Transverse colon (tissue), 4 donors: ENCODE data around the gene UBE2E1. TPM values are rescaled to one million over a fixed set of nuclear protein-coding genes. Genes with fewer than 3 reads are reported as not detected.

Source experiments
- DNase-seq: peaks from one replicate; pipeline ENCODE4 v3.0.0-alpha.2; 2019
- H3K27ac ChIP-seq, 4 donors: fragments of 200-600 bp; sonication (generic); 2 replicates each; pipeline ENCODE4 v1.5.1; 2016 to 2018; ENCODE audit warnings: inconsistent platforms in 4 of 4
- H3K27me3 ChIP-seq: fragments of 200-600 bp; sonication (generic); 2 replicates; pipeline ENCODE4 v1.5.1; 2017; ENCODE audit warnings: inconsistent platforms
- H3K36me3 ChIP-seq, 4 donors: fragments of 200-600 bp; sonication (generic); 2 replicates each; pipeline ENCODE4 v1.5.1; 2017 to 2019; ENCODE audit warnings: inconsistent platforms in 4 of 4
- H3K4me1 ChIP-seq, 4 donors: fragments of 200-600 bp; sonication (generic); 2 replicates each; pipeline ENCODE4 v1.5.1; 2017 to 2020; ENCODE audit warnings: inconsistent platforms in 4 of 4
- H3K4me3 ChIP-seq, 4 donors: fragments of 200-600 bp; sonication (generic); 1 replicate in 1 of 4; 2 replicates in 3 of 4; pipeline versions ENCODE4 v1.5.1 to v1.6.1; 2017 to 2019; ENCODE audit warnings: inconsistent platforms in 4 of 4
- H3K9me3 ChIP-seq, 2 donors: fragments of 200-600 bp; sonication (generic); 2 replicates each; pipeline ENCODE4 v1.5.1; 2017 to 2019; ENCODE audit warnings: inconsistent platforms in 2 of 2
- CTCF ChIP-seq, 5 experiments: fragments of 200-600 bp in 3 of 5; fragments of 450-650 bp in 2 of 5; sonication (generic) in 3 of 5; IDR thresholded peaks; 1 replicate in 2 of 5; 2 replicates in 3 of 5; pipeline ENCODE4 v1.5.1; 2016 to 2017; ENCODE audit warnings: antibody characterized with exemption in 5 of 5, inconsistent platforms in 3 of 5, mild to moderate bottlenecking in 2 of 5, moderate library complexity in 1 of 5
- EP300 ChIP-seq: sonication (generic); formaldehyde crosslinking; IDR thresholded peaks from one replicate; pipeline ENCODE4 v1.6.1; 2017; ENCODE audit warnings: antibody characterized with exemption, low read depth
- POLR2A ChIP-seq: fragments of 450-650 bp; IDR thresholded peaks from one replicate; pipeline ENCODE4 v1.6.1; 2016; ENCODE audit warnings: antibody characterized with exemption, mild to moderate bottlenecking, moderate library complexity
- POLR2AphosphoS5 ChIP-seq, 3 donors: sonication (generic); formaldehyde crosslinking; IDR thresholded peaks; one replicate each; pipeline ENCODE4 v1.6.1; 2016; ENCODE audit warnings: antibody characterized with exemption in 3 of 3
- WGBS, 2 donors: methylation state at CpG; one replicate each; pipeline ENCODE4 v1.1.5; 2018; ENCODE audit warnings: low coverage in 1 of 2; 5-methylcytosine and 5-hydroxymethylcytosine counted together
- in situ Hi-C, 4 donors: fragments of 200-750 bp; cut with MboI; loops; one replicate each; pipeline versions ENCODE4 v1.15.0 to v1.15.1; 2017; ENCODE audit warnings: low sequenced_read_pairs in 3 of 4, low pct_ligation_motif_present in 1 of 4, low pct_unique_long_range_greater_than_20kb in 1 of 4
- intact Hi-C: fragments of 100-400 bp; cut with DNase I; formaldehyde crosslinking; loops from one replicate; pipeline ENCODE4 v1.15.1; 2023; ENCODE audit warnings: low total_unique reads
- total RNA-seq, 4 donors: library from RNA; depleted of rRNA; stranded (reverse); fragments of >200 nt; gene quantifications; one replicate each; pipeline ENCODE4 v1.1.0, GENCODE V29; 2016

Gene UBE2E1
- total RNA-seq: 100 to 1,000 TPM in 1 of 4 donors, 10 to 100 TPM in 3; 62.0 to 109 (median 76.9) TPM

DNA sequence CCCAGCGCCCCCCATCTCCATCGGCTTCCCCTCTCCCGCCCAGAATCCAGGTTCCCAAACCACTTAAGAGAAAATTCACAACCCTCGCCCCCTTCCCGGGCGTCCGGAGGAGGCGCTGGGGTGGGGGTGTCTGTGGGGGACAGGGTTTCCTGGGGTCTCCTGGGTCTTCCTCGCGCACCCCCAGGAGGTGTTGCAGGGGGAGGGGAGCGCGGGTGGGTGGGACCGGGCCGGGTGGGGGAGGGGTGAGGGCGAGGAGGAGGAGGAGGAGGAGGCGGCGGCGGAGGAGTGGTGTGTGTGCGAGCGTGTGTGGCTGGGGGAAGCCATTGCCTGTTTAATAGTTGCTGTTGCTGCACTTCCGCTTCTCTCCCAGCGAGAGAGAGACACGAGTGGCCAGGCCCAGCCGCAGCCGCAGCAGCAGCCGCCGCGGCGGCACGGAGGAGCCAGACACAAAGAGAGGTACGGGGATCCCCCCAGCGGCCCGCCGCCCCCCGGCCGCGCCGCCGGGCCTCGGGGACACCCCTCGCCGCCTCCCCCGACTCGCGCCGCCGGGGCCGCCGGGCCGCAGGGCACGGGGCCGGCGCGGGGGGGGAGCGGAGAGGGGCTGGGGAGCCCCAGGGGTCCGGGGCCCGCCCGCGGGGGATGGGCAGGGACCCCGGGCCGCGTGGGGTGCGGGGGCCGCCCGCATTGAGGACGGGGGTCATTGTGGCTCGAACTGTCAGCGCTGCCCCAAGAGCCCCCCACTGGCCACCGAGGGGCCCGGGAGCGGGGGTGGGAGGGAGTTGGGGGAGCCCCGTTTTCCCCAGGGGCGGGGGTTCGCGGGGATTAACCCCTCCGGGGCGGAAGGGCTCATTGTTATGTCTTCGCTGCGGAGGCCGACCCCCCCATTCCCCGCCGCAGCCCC is at the start of gene UBE2E1:
UBE2E1 (plus strand) TSS at position 323 of the 901 bp plus-strand sequence. CDS start 1,315 bp downstream, outside the sequence.
- no peaks in the 10 kb centered on the region for H3K27me3 ChIP-seq
- 0% methylated on average over 3 to 29 of the region's 82 CpGs for WGBS, 2 donors

GRCh38 chr3:23756206-23756840 is 49.4 kb upstream of the UBE2E1 start:
- Histone ChIP-seq H3K4me3 (no peak overlapping the region), H3K27ac (no peak overlapping the region), H3K36me3 (no peaks in the 10 kb centered on the region), H3K4me1 (no peaks in the 10 kb centered on the region), H3K9me3 (no peaks in the 10 kb centered on the region), H3K27me3 (no peaks in the 10 kb centered on the region)
- no peak for DNase-seq
- in situ Hi-C loops: no loop called here
- intact Hi-C loops: no loop called here
- TF ChIP-seq CTCF (IDR thresholded peaks at IDR 0.05): no peak
- TF ChIP-seq EP300: no peak
- no peak for TF ChIP-seq POLR2AphosphoS5 (IDR thresholded peaks at IDR 0.05)
- WGBS, 2 donors: 67 to 83% methylated on average over 3 of the region's 3 CpGs

More for the DNA sequence above, at the start of gene UBE2E1:
- no peaks in the 10 kb centered on the region for H3K36me3 ChIP-seq
- peak within 1 kb of the TSS; percentile 86 to 95 (median 88) for H3K27ac ChIP-seq
- H3K4me1 ChIP-seq: peaks cover 17 to 48% (median 29%) of the 10 kb centered on the region in 4 donors
- in situ Hi-C loops (no loop called here), intact Hi-C loops (no loop called here)
- no peaks in the 10 kb centered on the region for H3K9me3 ChIP-seq
- TF ChIP-seq POLR2AphosphoS5 (IDR thresholded peaks at IDR 0.05) (peak; percentile 18 to 61 (median 57)), EP300 (no peak), CTCF (IDR thresholded peaks at IDR 0.05) (no peak), POLR2A (peak; percentile 46)
- peak within 1 kb of the TSS; percentile 89 to 98 (median 97) for H3K4me3 ChIP-seq
- peak; percentile 76 for DNase-seq

DNA sequence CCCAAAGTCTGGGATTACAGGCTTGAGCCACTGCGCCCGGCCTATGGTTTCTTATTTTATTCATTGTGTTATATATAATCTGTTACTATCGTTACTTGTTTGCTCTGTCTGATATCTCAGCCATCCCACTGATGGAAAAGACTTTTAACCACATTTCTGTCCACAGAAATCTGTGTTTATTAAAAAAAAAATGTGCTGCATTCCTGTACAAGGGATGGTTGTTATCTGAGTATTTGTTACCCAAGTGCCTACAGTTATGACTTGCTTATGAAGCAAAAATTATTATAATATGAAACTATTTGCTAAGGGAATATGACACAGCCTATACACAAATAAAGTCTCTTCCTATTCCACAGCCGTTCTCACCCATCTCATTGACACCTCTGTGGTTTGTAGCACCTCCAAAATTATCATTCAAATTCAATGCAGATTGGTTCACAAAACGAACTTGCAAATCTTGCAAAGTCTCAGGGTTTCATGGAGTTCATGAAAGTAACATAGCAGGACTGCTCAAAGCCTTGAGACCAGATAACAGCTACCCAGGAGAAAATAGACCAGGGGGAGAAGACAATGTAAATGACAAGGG is 47.4 kb upstream of the UBE2E1 start:
- TF ChIP-seq POLR2AphosphoS5 (IDR thresholded peaks at IDR 0.05) (no peak), EP300 (no peak), CTCF (IDR thresholded peaks at IDR 0.05) (no peak), POLR2A (no peak)
- Histone ChIP-seq H3K36me3 (no peaks in the 10 kb centered on the region), H3K4me1 (peaks cover 0 to 10% (median 0%) of the 10 kb centered on the region in 4 donors), H3K27ac (no peak overlapping the region), H3K27me3 (no peaks in the 10 kb centered on the region), H3K9me3 (no peaks in the 10 kb centered on the region), H3K4me3 (no peak overlapping the region)
- intact Hi-C loops (no loop called here), in situ Hi-C loops (no loop called here)
- WGBS, 2 donors: 85 to 90% methylated on average over 4 to 5 of the region's 5 CpGs
- DNase-seq: no peak

DNA sequence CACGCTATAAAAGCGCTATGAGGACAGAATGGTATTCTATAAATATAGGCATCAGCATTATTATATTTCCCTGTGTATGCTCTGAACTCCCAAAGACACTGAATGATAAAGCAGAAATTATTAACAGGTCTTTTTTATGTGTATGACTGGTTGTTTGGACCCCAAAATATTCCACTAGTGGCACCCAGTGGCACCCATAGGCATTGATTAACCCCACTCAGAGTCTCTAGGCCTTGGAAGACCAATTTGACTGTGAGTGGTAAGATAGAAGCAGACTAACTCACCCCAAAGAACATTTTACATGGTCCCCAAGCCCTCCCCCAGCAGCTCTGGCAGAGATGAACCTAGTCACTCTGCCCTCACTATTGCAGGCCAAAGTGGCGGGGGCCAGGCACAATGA is 45.4 kb upstream of the UBE2E1 start:
- peaks cover 0 to 12% (median 0%) of the 10 kb centered on the region in 4 donors for H3K4me1 ChIP-seq
- no peaks in the 10 kb centered on the region for H3K27me3 ChIP-seq
- WGBS, 2 donors: 89 to 95% methylated on average over 3 of the region's 3 CpGs
- in situ Hi-C loops: no loop called here
- H3K9me3 ChIP-seq: no peaks in the 10 kb centered on the region
- H3K4me3 ChIP-seq: no peak overlapping the region
- DNase-seq: no peak
- no peak for TF ChIP-seq EP300
- TF ChIP-seq CTCF (IDR thresholded peaks at IDR 0.05): no peak
- TF ChIP-seq POLR2AphosphoS5 (IDR thresholded peaks at IDR 0.05): no peak
- no peak for TF ChIP-seq POLR2A
- intact Hi-C loops: no loop called here
- no peaks in the 10 kb centered on the region for H3K36me3 ChIP-seq
- no peak overlapping the region for H3K27ac ChIP-seq
